Measurements from ENCODE around the gene RGS6. TPM values are rescaled to one million over a fixed set of nuclear protein-coding genes. Genes with fewer than 3 reads are reported as not detected.

The RGS6 gene
- total and polyA plus RNA-seq, 2 experiments from 2014 or later = not detected

DNA sequence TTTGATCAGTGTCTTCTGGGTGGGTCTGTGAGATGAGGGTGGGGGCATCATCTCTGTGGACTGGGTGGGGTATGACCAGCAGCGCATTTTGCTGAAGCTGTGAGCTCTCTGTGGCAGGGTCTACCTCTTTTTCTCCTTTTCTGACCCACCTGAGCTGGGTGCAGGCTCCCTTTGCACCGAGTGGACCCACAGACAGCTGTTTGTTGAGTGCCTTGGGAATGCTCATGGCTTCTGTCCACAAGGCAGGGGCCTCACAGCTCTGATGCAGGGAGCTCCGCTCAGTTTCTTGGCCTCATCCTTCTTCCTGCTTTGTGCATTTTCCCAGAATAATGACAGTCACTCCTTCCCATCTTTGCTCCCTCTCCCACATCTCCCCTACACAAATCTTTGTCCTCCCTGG lies 581.1 kb downstream of the RGS6 start:
- in situ Hi-C loops (cut with MboI) = loop anchor here (10.0 kb wide), 1 partner anchor 431 kb away; no protein-coding TSS in a partner anchor
- H3K4me3 ChIP-seq = no peak overlapping the region
- H3K36me3 ChIP-seq (ENCODE audit: low read depth) = no peaks in the 10 kb centered on the region
- TF ChIP-seq EZH2phosphoT487 (IDR thresholded peaks at IDR 0.05; ENCODE audit: insufficient read depth, low read depth) = no peak
- no peak for TF ChIP-seq EZH2 (IDR thresholded peaks at IDR 0.05; ENCODE audit: insufficient read depth, poor library complexity, severe bottlenecking)
- 60 to 66% methylated on average over 3 of the region's 3 CpGs for WGBS, 2 experiments (ENCODE audit: low coverage in 1 of 2, low lambda C conversion rate in 2 of 2, missing lambda C conversion rate in 2 of 2)
- no peak for DNase-seq
- peaks cover 27% of the 10 kb centered on the region for H3K27me3 ChIP-seq (replicated peaks; ENCODE audit: insufficient read depth)
- peaks cover 14% of the 10 kb centered on the region for H3F3A ChIP-seq (ENCODE audit: insufficient read depth)
- no peaks in the 10 kb centered on the region for H3K9me3 ChIP-seq (ENCODE audit: low read depth)
- H3K4me1 ChIP-seq (ENCODE audit: insufficient read depth) = peaks cover 8% of the 10 kb centered on the region
- no peaks in the 10 kb centered on the region for H3K9me2 ChIP-seq (ENCODE audit: insufficient read depth)
- H3K4me2 ChIP-seq (ENCODE audit: unreplicated experiment) = no peak overlapping the region
- H3K27ac ChIP-seq = no peak overlapping the region
- no peaks in the 10 kb centered on the region for H4K20me1 ChIP-seq (ENCODE audit: insufficient read depth)
- H2AFZ ChIP-seq = peak overlapping the region; percentile 67; the same call in 1 of the 2 replicates
- no peaks in the 10 kb centered on the region for H3K79me2 ChIP-seq (ENCODE audit: insufficient read depth)
- H3K9ac ChIP-seq = peak overlapping the region; percentile 3; the same call in 1 of the 2 replicates

DNA sequence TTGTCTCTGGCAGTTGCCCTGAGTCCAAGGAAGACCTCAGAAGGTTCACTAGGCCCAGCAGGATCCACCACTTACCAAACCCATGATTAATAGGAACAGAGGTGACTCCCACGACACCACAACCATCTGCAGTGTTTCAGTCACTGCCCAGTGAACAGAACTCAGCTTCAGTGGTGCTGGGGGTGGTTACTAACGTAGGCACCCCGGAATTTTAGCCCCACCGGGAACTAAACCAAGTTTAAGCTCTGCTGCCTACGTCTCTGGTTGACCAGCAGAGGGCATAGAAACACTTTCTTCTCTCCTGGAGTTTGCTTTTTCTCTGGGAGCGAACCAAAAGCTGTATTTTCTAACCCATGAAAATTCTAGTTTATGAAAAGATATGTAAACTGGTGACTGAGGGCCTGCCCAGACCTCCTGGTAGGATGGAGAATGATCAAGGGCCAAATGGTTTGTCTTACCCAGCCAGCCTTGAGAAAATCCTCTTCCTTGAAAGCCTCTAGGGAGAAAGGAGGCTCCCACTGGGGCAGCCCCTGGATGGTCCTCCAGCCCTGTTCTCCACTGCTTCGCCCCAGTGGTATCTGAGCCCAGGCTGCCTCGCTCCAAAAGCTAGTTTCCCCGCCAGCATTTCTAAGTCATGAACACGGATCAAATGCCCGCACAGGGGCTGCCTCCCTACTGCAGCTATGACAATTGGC lies 581.9 kb downstream of the RGS6 start:
- TF ChIP-seq EZH2phosphoT487 (IDR thresholded peaks at IDR 0.05; ENCODE audit: insufficient read depth, low read depth) (no peak), EZH2 (IDR thresholded peaks at IDR 0.05; ENCODE audit: insufficient read depth, poor library complexity, severe bottlenecking) (no peak)
- no peak overlapping the region for H3K27ac ChIP-seq
- H4K20me1 ChIP-seq (ENCODE audit: insufficient read depth) = no peaks in the 10 kb centered on the region
- no peaks in the 10 kb centered on the region for H3K9me3 ChIP-seq (ENCODE audit: low read depth)
- no peaks in the 10 kb centered on the region for H3K36me3 ChIP-seq (ENCODE audit: low read depth)
- DNase-seq = peak; percentile 81
- H3K79me2 ChIP-seq (ENCODE audit: insufficient read depth) = no peaks in the 10 kb centered on the region
- in situ Hi-C loops (cut with MboI) = loop anchor here (10.0 kb wide), 1 partner anchor 431 kb away; no protein-coding TSS in a partner anchor
- no peaks in the 10 kb centered on the region for H3K9me2 ChIP-seq (ENCODE audit: insufficient read depth)
- H3K4me3 ChIP-seq = no peak overlapping the region
- peaks cover 14% of the 10 kb centered on the region for H3K4me1 ChIP-seq (ENCODE audit: insufficient read depth)
- H3F3A ChIP-seq (ENCODE audit: insufficient read depth) = peaks cover 19% of the 10 kb centered on the region
- H2AFZ ChIP-seq = peak overlapping the region; percentile 67
- H3K27me3 ChIP-seq (replicated peaks; ENCODE audit: insufficient read depth) = peaks cover 26% of the 10 kb centered on the region
- 39% methylated on average over 11 of the region's 11 CpGs for WGBS, 2 experiments (ENCODE audit: low coverage in 1 of 2, low lambda C conversion rate in 2 of 2, missing lambda C conversion rate in 2 of 2)
- H3K4me2 ChIP-seq (ENCODE audit: unreplicated experiment) = no peak overlapping the region
- peak overlapping the region; percentile 3; the same call in 1 of the 2 replicates for H3K9ac ChIP-seq

DNA sequence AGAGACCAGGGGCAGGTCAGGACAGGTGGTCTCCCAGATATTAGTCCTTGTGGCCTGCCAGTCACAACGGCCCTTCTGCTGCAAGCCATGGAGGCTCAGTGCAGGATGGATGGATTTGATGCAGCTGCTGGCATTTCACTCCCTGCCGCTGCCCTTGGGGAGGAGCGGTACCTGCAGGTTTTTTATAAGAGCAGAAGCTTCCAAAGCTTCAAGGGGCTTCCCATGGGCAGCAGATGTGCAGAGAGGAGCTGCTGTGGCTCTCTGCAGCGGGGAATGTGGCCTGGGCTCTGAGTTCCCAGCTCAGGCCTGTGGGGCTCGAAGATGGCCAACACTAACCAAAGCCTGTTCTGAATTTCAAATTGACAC lies 582.4 kb downstream of the RGS6 start:
- H4K20me1 ChIP-seq (ENCODE audit: insufficient read depth) = no peaks in the 10 kb centered on the region

DNA sequence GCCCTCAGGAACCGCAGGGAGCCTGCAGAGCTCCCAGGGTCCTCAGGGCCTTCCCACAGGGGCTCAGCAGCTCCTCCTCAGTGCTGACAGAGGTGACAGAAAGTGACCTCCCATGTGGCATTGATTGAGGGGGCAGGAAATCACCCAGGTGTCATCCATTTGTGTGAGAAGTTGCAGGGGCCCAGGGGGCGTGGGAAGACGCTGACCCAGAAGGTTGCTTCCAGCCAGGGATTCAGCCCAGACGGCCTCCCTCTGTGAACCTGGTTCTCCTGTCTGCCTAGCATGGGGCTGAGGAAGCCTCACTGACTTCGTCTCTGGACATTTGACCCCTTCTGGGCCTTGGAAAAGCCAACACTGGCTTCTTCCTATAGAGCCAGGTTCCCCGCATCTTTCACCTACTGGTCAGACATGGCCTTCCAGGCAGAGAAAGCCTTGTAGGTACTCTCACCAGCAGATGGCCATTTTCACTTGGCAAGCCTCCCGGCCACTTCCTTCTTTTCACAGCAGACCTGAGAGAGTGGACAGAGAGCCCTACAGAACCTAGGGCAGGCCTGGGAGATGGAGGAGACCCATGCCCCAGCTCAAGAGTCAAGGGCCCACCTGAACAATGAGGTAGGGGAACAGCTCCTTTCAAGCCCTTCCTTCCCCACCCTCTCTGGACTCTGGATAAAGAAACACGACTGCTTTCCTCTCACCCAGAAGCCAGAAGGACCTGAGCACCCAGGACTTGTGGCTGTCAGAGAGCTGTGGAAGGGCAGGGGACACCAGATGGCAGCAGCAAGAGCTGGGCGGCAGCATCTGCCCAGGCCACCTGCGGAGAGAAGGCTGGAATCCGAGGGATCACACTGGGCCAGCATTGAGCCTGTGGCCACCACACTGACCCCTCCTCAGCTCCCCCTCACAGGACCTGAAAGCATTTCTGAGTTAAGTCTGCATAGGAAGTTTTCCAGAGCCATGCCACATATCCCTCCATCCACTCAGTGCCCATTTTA lies 583.8 kb downstream of the RGS6 start:
- 72 to 74% methylated on average over 11 of the region's 11 CpGs for WGBS, 2 experiments (ENCODE audit: low coverage in 1 of 2, low lambda C conversion rate in 2 of 2, missing lambda C conversion rate in 2 of 2)
- no peak overlapping the region for H3K4me3 ChIP-seq
- H3K9ac ChIP-seq = no peak overlapping the region
- no peaks in the 10 kb centered on the region for H3K36me3 ChIP-seq (ENCODE audit: low read depth)
- TF ChIP-seq EZH2 (IDR thresholded peaks at IDR 0.05; ENCODE audit: insufficient read depth, poor library complexity, severe bottlenecking) (no peak), EZH2phosphoT487 (IDR thresholded peaks at IDR 0.05; ENCODE audit: insufficient read depth, low read depth) (no peak)
- H2AFZ ChIP-seq = 0 out of 2 replicates have a peak overlapping the region, but pooled peaks have one; percentile 10
- no peaks in the 10 kb centered on the region for H3K9me2 ChIP-seq (ENCODE audit: insufficient read depth)
- peaks cover 26% of the 10 kb centered on the region for H3F3A ChIP-seq (ENCODE audit: insufficient read depth)
- peak; percentile 44 for DNase-seq
- no peaks in the 10 kb centered on the region for H3K9me3 ChIP-seq (ENCODE audit: low read depth)
- no peaks in the 10 kb centered on the region for H4K20me1 ChIP-seq (ENCODE audit: insufficient read depth)
- peaks cover 7% of the 10 kb centered on the region for H3K27me3 ChIP-seq (replicated peaks; ENCODE audit: insufficient read depth)
- in situ Hi-C loops (cut with MboI) = loop anchor here (10.0 kb wide), 1 partner anchor 429 kb away; no protein-coding TSS in a partner anchor
- H3K79me2 ChIP-seq (ENCODE audit: insufficient read depth) = no peaks in the 10 kb centered on the region
- H3K4me2 ChIP-seq (ENCODE audit: unreplicated experiment) = no peak overlapping the region
- peaks cover 14% of the 10 kb centered on the region for H3K4me1 ChIP-seq (ENCODE audit: insufficient read depth)
- H3K27ac ChIP-seq = no peak overlapping the region

More for the DNA sequence above, 582.4 kb downstream of the RGS6 start:
- Histone ChIP-seq H3K4me1 (ENCODE audit: insufficient read depth) (peaks cover 14% of the 10 kb centered on the region), H3F3A (ENCODE audit: insufficient read depth) (peaks cover 19% of the 10 kb centered on the region), H3K36me3 (ENCODE audit: low read depth) (no peaks in the 10 kb centered on the region), H2AFZ (no peak overlapping the region; the same call in 1 of the 2 replicates), H3K4me3 (no peak overlapping the region), H3K9me2 (ENCODE audit: insufficient read depth) (no peaks in the 10 kb centered on the region), H3K9me3 (ENCODE audit: low read depth) (no peaks in the 10 kb centered on the region), H3K79me2 (ENCODE audit: insufficient read depth) (no peaks in the 10 kb centered on the region), H3K9ac (no peak overlapping the region), H3K27ac (no peak overlapping the region), H3K27me3 (replicated peaks; ENCODE audit: insufficient read depth) (peaks cover 21% of the 10 kb centered on the region), H3K4me2 (ENCODE audit: unreplicated experiment) (no peak overlapping the region)
- no peak for DNase-seq
- WGBS, 2 experiments (ENCODE audit: low coverage in 1 of 2, low lambda C conversion rate in 2 of 2, missing lambda C conversion rate in 2 of 2) = 76% methylated on average over 5 of the region's 5 CpGs
- in situ Hi-C loops (cut with MboI) = loop anchor here (10.0 kb wide), 1 partner anchor 430 kb away; no protein-coding TSS in a partner anchor
- TF ChIP-seq EZH2 (IDR thresholded peaks at IDR 0.05; ENCODE audit: insufficient read depth, poor library complexity, severe bottlenecking) (no peak), EZH2phosphoT487 (IDR thresholded peaks at IDR 0.05; ENCODE audit: insufficient read depth, low read depth) (no peak)
